OCI-LY7 (cell line): ENCODE measurements around the gene BBS9. TPM values are rescaled to one million over a fixed set of nuclear protein-coding genes. Genes with fewer than 3 reads are reported as not detected.

Experiments used
- BruUV-seq: library from RNA; stranded (reverse); fragments of 400-500 nt; replicated peaks from 2 replicates; lab custom pipeline; 2021; lab: Mats Ljungman, UMichigan
- CTCF ChIA-PET: fragments of 300-600 bp; sonication (Branson Sonifier 250); formaldehyde crosslinking; loops from one replicate; lab custom pipeline; 2022; ENCODE audit warnings: antibody characterized with exemption; ENCODE audit not compliant: unreplicated experiment; lab: Charles Lee
- POLR2A ChIA-PET: fragments of 300-600 bp; sonication (Branson Sonifier 250); formaldehyde crosslinking; loops from one replicate; lab custom pipeline; 2022; ENCODE audit warnings: antibody characterized with exemption; lab: Charles Lee
- DNase-seq: peaks from one replicate; pipeline ENCODE4 v3.0.0-alpha.2; 2015; ENCODE audit warnings: low spot score
- H2AFZ ChIP-seq: fragments of 200-600 bp; sonication (generic), shearing (Covaris generic); 2 replicates; pipeline ENCODE4 v1.6.1; 2014; ENCODE audit warnings: mild to moderate bottlenecking, antibody characterized with exemption, low read length, moderate library complexity
- H3K27ac ChIP-seq: fragments of 200-600 bp; sonication (generic); 2 replicates; pipeline ENCODE4 v1.5.1; 2014; ENCODE audit warnings: mixed run types, low read depth, mild to moderate bottlenecking, moderate library complexity, low read length, inconsistent platforms; ENCODE audit not compliant: poor library complexity, severe bottlenecking
- H3K36me3 ChIP-seq: fragments of 200-600 bp; sonication (generic); 2 replicates; pipeline ENCODE4 v1.6.1; 2014; ENCODE audit warnings: mild to moderate bottlenecking, antibody characterized with exemption, low read length, moderate library complexity, mixed read lengths; ENCODE audit not compliant: insufficient read depth
- H3K4me1 ChIP-seq: fragments of 200-600 bp; sonication (generic); 2 replicates; pipeline ENCODE4 v1.5.1; 2014; ENCODE audit warnings: mild to moderate bottlenecking, low read length; ENCODE audit not compliant: insufficient read depth, poor library complexity, severe bottlenecking
- H3K4me2 ChIP-seq: fragments of 200-600 bp; sonication (generic); 2 replicates; pipeline ENCODE4 v1.6.1; 2014; ENCODE audit warnings: mild to moderate bottlenecking, low read length
- H3K4me3 ChIP-seq: fragments of 200-600 bp; sonication (generic); 2 replicates; pipeline ENCODE4 v1.5.1; 2014; ENCODE audit warnings: mild to moderate bottlenecking, low read depth, low read length; ENCODE audit not compliant: poor library complexity, severe bottlenecking
- H3K79me2 ChIP-seq: fragments of 200-600 bp; sonication (generic); 2 replicates; pipeline ENCODE4 v1.6.1; 2016; ENCODE audit warnings: low read depth, mild to moderate bottlenecking, low read length, moderate library complexity, mixed read lengths; ENCODE audit not compliant: insufficient read depth
- H3K9me2 ChIP-seq: fragments of 200-600 bp; sonication (generic); 2 replicates; pipeline ENCODE4 v1.6.1; 2016; ENCODE audit warnings: mild to moderate bottlenecking, low read length, mixed read lengths; ENCODE audit not compliant: insufficient read depth
- H3K9me3 ChIP-seq: fragments of 200-600 bp; sonication (generic); 2 replicates; pipeline ENCODE4 v1.6.1; 2014; ENCODE audit warnings: mild to moderate bottlenecking, mixed run types, low read length, mixed read lengths
- H4K20me1 ChIP-seq: fragments of 200-600 bp; sonication (generic); 2 replicates; pipeline ENCODE4 v1.6.1; 2014; ENCODE audit warnings: mild to moderate bottlenecking, antibody characterized with exemption, low read length, moderate library complexity, mixed read lengths; ENCODE audit not compliant: insufficient read depth
- EZH2phosphoT487 ChIP-seq: fragments of 200-600 bp; sonication (generic); IDR thresholded peaks from 2 replicates; pipeline ENCODE4 v1.6.1; 2018; ENCODE audit warnings: low read depth, borderline replicate concordance, mild to moderate bottlenecking, mixed run types, antibody characterized with exemption, low read length, moderate library complexity, mixed read lengths
- intact Hi-C: fragments of 100-400 bp; cut with micrococcal nuclease; formaldehyde crosslinking; loops from one replicate; pipeline ENCODE4 v1.10.0; 2022; ENCODE audit not compliant: unreplicated experiment
- total RNA-seq, 2 experiments: library from RNA; depleted of rRNA in 1 of 2; stranded (reverse); fragments of >200 nt in 1 of 2; shearing (Covaris generic) in 1 of 2; gene quantifications; 2 replicates each; pipeline ENCODE4 v1.2.3, GENCODE V29; 2014 to 2022
- TF ChIP-seq, protein P1 (sequence below): fragments of 200-600 bp; sonication (generic); conservative IDR thresholded peaks from 2 replicates; pipeline ENCODE4 v1.5.1; 2014; ENCODE audit warnings: mild to moderate bottlenecking, antibody characterized with exemption, low read length, moderate library complexity, mixed read lengths

Gene BBS9
- total RNA-seq, 2 experiments from 2014 or later: 6.8 to 14.8 TPM

DNA sequence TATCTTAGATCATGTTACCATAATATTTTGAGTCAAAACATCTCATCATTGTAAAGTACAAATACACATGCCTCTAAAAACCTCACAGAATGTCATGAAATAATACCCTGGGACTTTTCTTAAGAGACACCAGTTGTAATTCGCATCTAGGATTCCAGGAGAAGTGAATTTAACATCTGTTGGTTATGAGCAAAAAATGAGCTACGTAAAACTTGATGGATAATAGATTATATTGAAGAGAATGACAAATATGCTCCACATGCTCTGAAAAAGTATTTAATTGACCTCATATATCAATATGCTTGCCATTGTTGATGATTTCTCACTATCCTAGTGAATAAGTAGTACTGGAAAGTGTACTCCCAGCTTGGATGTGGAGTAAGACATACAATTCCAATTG lies 227.0 kb downstream of the BBS9 start:
- Histone ChIP-seq H3K4me3 (no peak overlapping the region), H3K36me3 (no peaks in the 10 kb centered on the region), H3K4me1 (no peaks in the 10 kb centered on the region), H3K79me2 (no peaks in the 10 kb centered on the region), H3K4me2 (no peak overlapping the region), H3K9me2 (no peaks in the 10 kb centered on the region), H4K20me1 (no peaks in the 10 kb centered on the region), H3K27ac (no peak overlapping the region), H2AFZ (no peak overlapping the region), H3K9me3 (no peaks in the 10 kb centered on the region)
- intact Hi-C loops: no loop called here
- ChIA-PET CTCF (no interaction called here), POLR2A (no interaction called here)
- DNase-seq: no peak
- TF ChIP-seq, protein P1, sequence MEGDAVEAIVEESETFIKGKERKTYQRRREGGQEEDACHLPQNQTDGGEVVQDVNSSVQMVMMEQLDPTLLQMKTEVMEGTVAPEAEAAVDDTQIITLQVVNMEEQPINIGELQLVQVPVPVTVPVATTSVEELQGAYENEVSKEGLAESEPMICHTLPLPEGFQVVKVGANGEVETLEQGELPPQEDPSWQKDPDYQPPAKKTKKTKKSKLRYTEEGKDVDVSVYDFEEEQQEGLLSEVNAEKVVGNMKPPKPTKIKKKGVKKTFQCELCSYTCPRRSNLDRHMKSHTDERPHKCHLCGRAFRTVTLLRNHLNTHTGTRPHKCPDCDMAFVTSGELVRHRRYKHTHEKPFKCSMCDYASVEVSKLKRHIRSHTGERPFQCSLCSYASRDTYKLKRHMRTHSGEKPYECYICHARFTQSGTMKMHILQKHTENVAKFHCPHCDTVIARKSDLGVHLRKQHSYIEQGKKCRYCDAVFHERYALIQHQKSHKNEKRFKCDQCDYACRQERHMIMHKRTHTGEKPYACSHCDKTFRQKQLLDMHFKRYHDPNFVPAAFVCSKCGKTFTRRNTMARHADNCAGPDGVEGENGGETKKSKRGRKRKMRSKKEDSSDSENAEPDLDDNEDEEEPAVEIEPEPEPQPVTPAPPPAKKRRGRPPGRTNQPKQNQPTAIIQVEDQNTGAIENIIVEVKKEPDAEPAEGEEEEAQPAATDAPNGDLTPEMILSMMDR: no peak
- TF ChIP-seq EZH2phosphoT487: no peak
- no TSS peak for BruUV-seq

DNA sequence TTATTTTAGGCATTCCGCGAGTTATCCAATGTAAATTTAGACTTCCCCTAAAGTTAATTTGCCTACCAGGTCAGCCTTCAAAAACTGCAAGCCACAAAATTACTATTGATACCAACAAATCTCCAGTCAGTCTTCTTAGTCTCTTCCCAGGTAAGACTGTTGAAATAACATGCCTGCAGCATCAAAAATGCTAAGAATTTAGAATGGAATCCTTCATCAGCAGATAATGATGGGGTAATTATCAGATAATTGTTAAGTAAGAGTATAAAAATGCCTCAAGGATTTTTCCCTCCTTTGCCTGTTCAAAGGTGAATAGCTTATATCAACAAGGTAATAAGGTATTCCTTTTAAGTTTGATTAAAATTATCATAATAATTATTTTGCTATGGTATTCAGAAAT lies 228.5 kb downstream of the BBS9 start:
- no peaks in the 10 kb centered on the region for H3K9me2 ChIP-seq
- H3K4me1 ChIP-seq: no peaks in the 10 kb centered on the region
- no peaks in the 10 kb centered on the region for H3K79me2 ChIP-seq
- no peak for DNase-seq
- no TSS peak for BruUV-seq
- no peak overlapping the region for H3K4me3 ChIP-seq
- TF ChIP-seq, protein P1: no peak
- TF ChIP-seq EZH2phosphoT487: no peak
- no peak overlapping the region for H3K27ac ChIP-seq
- no peaks in the 10 kb centered on the region for H3K9me3 ChIP-seq
- H4K20me1 ChIP-seq: no peaks in the 10 kb centered on the region
- no peaks in the 10 kb centered on the region for H3K36me3 ChIP-seq
- H3K4me2 ChIP-seq: no peak overlapping the region
- CTCF ChIA-PET: no interaction called here
- POLR2A ChIA-PET: interaction anchor here (0.8 to 1.2 kb wide), 2 partner anchors 12 to 15 kb away, joined by 3 read pairs; no protein-coding TSS in a partner anchor
- H2AFZ ChIP-seq: no peak overlapping the region
- intact Hi-C loops: no loop called here

DNA sequence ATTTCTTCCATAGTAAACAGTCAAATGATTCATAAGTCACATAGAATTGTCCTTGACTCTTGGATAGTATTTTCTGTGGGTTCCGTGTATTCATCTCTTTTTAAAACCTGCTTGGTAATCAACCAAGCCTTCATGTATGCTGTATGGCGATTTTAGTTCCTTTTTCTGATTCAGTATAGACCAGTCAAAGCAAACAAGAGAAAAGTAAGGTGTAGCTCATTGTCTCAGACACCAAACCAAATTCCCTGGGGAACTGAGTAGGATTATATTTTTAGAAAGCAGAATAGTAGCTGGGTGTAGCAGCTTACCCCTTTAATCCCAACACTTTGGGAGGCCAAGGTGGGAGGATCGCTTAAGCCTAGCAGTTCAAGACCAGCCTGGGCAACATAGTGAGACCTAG lies 240.5 kb downstream of the BBS9 start:
- TF ChIP-seq EZH2phosphoT487: no peak
- TF ChIP-seq, protein P1: no peak
- Histone ChIP-seq H3K9me2 (no peaks in the 10 kb centered on the region), H4K20me1 (no peaks in the 10 kb centered on the region), H3K4me1 (no peaks in the 10 kb centered on the region), H3K27ac (no peak overlapping the region), H3K9me3 (no peaks in the 10 kb centered on the region), H3K4me2 (no peak overlapping the region), H2AFZ (no peak overlapping the region), H3K36me3 (no peaks in the 10 kb centered on the region), H3K4me3 (no peak overlapping the region), H3K79me2 (no peaks in the 10 kb centered on the region)
- BruUV-seq: no TSS peak
- ChIA-PET POLR2A (interaction anchor here (0.6 to 0.7 kb wide), 2 partner anchors 19 to 53 kb away, joined by 3 read pairs; no protein-coding TSS in a partner anchor), CTCF (no interaction called here)
- DNase-seq: no peak
- intact Hi-C loops: no loop called here
